Mucosa of descending colon (tissue), 3 donors: ENCODE data around the gene MPPED2. TPM values are rescaled to one million over a fixed set of nuclear protein-coding genes. Genes with fewer than 3 reads are reported as not detected.

Experiments
- ATAC-seq: fragments of 200-7000 bp; cut with Tn5 transposase; one replicate; pipeline ENCODE4 v1.9.1; 2020; ENCODE audit warnings: mild to moderate bottlenecking, moderate library complexity
- DNase-seq, 3 donors: peaks; one replicate each; pipeline ENCODE4 v3.0.0-alpha.2; 2020
- H3K36me3 ChIP-seq: fragments of 200-600 bp; one replicate; pipeline ENCODE4 v1.8.0; 2021; ENCODE audit warnings: low read depth, mild to moderate bottlenecking
- H3K4me1 ChIP-seq: fragments of 200-600 bp; one replicate; pipeline ENCODE4 v1.8.0; 2021; ENCODE audit warnings: low read depth, mild to moderate bottlenecking
- H3K4me3 ChIP-seq: fragments of 200-600 bp; one replicate; pipeline ENCODE4 v1.8.0; 2021; ENCODE audit warnings: mild to moderate bottlenecking
- H3K9me3 ChIP-seq: fragments of 200-600 bp; one replicate; pipeline ENCODE4 v1.8.0; 2021; ENCODE audit warnings: mild to moderate bottlenecking
- intact Hi-C, 2 donors: fragments of 100-400 bp; cut with DNase I in 1 of 2; cut with micrococcal nuclease in 1 of 2; formaldehyde crosslinking; loops; one replicate each; pipeline versions ENCODE4 v1.11.0 to v1.11.1; 2022; cut with DNase I, micrococcal nuclease
- long read RNA-seq, 2 donors: library from polyadenylated mRNA; unstranded; transcript quantifications; one replicate each; pipeline ENCODE4 v2.0.0, GENCODE V29; 2019 to 2021
- total RNA-seq, 3 donors: library from RNA; stranded (reverse); fragmentation: NEBNext Ultra II Directional in 2 of 3; extraction: Animal tissue kit (Norgen Biotek cat#: 25700) in 2 of 3; gene quantifications; one replicate each; pipeline versions ENCODE4 v1.2.1 to v1.2.4, GENCODE V29; 2021 to 2023
- TF ChIP-seq, protein P1 (sequence below): fragments of 200-600 bp; IDR thresholded peaks from one replicate; pipeline ENCODE4 v1.8.0; 2022; ENCODE audit warnings: antibody characterized with exemption, mild to moderate bottlenecking
- donor health status: DM: no; HTN: no; CAD: no; lungs with moderate emphysema.
- donor health status: DM: no; HTN: no; CAD: no.
- donor health status: DM: no; HTN: yes; CAD: no.

MPPED2 gene
- 10 to 100 TPM in 1 of 3 donors, 1 to 10 TPM in 1, under 1 TPM in 1; 0.64 to 10.1 (median 1.6) TPM for total RNA-seq
- long read RNA-seq, donor 1, partial matches to known transcripts = 0 of 8 reads
- long read RNA-seq, donor 1, other reads (novel, unspliced or antisense) = 8 of 8 reads
- long read RNA-seq, donor 2, partial matches to known transcripts = 0 of 1 reads
- long read RNA-seq, donor 2, other reads (novel, unspliced or antisense) = 1 of 1 reads

DNA sequence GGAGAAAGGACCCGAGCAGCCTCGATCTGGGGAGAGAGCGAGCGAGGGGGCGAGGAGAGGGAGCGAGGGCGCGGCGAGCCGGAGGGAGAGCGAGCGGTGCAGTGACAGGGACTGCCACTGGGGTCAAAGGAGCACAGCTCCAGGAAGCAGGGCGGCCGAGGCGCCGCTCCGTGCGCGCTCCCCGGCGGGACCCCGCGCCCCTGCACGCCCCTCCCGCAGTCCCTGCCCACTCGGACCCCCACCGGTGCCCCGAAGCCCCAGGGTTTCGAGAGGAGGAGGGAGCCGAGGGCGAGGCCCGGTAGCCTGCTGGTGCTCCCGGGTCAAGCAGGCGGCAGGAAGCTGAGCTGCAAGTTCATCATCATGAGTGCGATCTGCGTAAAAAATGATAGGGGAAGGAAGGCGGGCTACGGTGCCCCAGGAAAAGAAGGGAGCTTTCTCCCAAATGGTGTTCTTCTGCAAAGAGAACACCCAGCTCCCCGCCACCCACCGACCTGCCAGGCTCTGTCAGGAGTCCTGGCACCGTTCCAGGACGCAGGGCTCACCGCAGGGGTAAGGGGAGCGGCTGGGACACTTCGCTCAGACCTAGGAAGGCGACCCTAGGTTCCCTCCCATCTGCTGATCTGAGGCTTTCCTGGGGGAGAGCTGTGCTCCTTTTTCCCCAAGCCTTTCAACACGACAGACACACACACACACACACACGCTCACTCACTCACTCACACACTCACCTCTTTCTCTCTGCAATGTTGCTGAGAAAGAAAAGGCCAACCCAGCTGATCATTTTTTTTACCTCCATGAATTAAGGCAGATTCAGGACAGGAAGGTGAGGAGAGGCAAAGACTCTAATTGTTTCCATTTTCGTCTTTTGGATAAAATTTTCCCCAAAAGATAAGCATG is at the start of gene MPPED2:
TSS of gene MPPED2 (minus strand) at position 103 of the 894 bp plus-strand sequence. CDS start 5,980 bp downstream, outside the sequence.
- peak; percentile 22 to 55 (median 48) for DNase-seq
- peak; percentile 85 for ATAC-seq
- intact Hi-C loops = no loop called here

GRCh38 chr11:30635401-30635989 is 49.3 kb upstream of the MPPED2 start:
- no peak for DNase-seq
- no peaks in the 10 kb centered on the region for H3K9me3 ChIP-seq
- no peak overlapping the region for H3K4me3 ChIP-seq
- H3K36me3 ChIP-seq = no peaks in the 10 kb centered on the region
- no peak for ATAC-seq
- H3K4me1 ChIP-seq = no peaks in the 10 kb centered on the region
- TF ChIP-seq, protein P1, sequence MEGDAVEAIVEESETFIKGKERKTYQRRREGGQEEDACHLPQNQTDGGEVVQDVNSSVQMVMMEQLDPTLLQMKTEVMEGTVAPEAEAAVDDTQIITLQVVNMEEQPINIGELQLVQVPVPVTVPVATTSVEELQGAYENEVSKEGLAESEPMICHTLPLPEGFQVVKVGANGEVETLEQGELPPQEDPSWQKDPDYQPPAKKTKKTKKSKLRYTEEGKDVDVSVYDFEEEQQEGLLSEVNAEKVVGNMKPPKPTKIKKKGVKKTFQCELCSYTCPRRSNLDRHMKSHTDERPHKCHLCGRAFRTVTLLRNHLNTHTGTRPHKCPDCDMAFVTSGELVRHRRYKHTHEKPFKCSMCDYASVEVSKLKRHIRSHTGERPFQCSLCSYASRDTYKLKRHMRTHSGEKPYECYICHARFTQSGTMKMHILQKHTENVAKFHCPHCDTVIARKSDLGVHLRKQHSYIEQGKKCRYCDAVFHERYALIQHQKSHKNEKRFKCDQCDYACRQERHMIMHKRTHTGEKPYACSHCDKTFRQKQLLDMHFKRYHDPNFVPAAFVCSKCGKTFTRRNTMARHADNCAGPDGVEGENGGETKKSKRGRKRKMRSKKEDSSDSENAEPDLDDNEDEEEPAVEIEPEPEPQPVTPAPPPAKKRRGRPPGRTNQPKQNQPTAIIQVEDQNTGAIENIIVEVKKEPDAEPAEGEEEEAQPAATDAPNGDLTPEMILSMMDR = no peak
- intact Hi-C loops = no loop called here

More for the DNA sequence above, at the start of gene MPPED2:
- no peaks in the 10 kb centered on the region for H3K9me3 ChIP-seq
- H3K4me3 ChIP-seq = no peak within 1 kb of the TSS
- TF ChIP-seq, protein P1 = no peak
- no peaks in the 10 kb centered on the region for H3K36me3 ChIP-seq
- peaks cover 15% of the 10 kb centered on the region for H3K4me1 ChIP-seq

DNA sequence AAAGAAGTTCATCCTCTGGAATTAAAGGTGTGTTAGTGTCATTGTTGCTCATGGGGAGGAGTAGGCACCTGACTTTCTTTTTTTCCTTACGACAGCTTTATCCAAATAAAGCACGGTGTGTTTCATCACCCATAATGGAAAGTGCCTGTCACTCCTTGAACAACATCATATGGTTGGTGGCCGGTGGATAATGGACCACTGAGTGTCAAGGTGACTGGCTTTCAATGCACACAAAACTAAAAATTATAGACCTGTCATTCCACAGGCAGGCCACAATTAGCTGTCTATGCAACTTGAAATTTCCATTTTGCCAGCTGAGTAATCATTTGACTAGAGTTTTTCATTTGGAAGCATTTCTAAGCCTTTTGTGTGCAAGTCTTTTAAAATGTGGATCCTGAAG is 45.0 kb upstream of the MPPED2 start:
- TF ChIP-seq, protein P1 = no peak
- Histone ChIP-seq H3K4me3 (no peak overlapping the region), H3K4me1 (no peaks in the 10 kb centered on the region), H3K9me3 (no peaks in the 10 kb centered on the region), H3K36me3 (no peaks in the 10 kb centered on the region)
- ATAC-seq (no peak), DNase-seq (no peak)
- intact Hi-C loops = no loop called here

DNA sequence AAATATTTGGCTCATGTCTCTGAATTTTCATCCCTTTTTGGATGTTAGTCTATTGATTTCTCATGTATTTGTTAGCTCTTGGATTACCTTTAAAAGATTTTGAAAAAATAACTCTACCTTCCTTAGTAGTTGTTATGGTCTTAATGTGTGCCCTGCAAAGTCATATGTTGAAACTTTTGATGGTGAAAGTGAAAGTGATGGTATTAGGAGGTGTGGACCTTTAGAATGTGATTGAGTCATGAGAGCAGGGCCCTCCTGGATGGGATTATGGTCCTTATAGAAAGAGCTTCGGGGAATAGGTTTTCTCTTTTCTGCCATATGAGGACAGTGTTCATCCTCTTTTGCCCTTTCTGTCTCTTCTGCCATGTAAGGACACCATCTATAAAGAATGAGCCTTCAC is 33.6 kb upstream of the MPPED2 start:
- Histone ChIP-seq H3K36me3 (no peaks in the 10 kb centered on the region), H3K9me3 (no peaks in the 10 kb centered on the region), H3K4me3 (no peak overlapping the region), H3K4me1 (no peaks in the 10 kb centered on the region)
- DNase-seq (no peak), ATAC-seq (no peak)
- TF ChIP-seq, protein P1 = no peak
- intact Hi-C loops = no loop called here

- TF ChIP-seq, protein P1 = no peak
- no peaks in the 10 kb centered on the region for H3K36me3 ChIP-seq
- DNase-seq (no peak), ATAC-seq (no peak)
- intact Hi-C loops = no loop called here
- H3K4me1 ChIP-seq = no peaks in the 10 kb centered on the region
- no peaks in the 10 kb centered on the region for H3K9me3 ChIP-seq
- H3K4me3 ChIP-seq = no peak overlapping the region
Observed at GRCh38 chr11:30617762-30618161, 31.6 kb upstream of the MPPED2 start.
